ENCODE results near the gene ETS2. TPM values are rescaled to one million over a fixed set of nuclear protein-coding genes. Genes with fewer than 3 reads are reported as not detected.

The ETS2 gene
- total and polyA plus RNA-seq, 2 of the 8 experiments (the other 6 are each of a cell fraction or from before 2014, with no cell fraction given): 11.0 to 45.1 TPM

- no peak overlapping the region for H2AFZ ChIP-seq (ENCODE audit: low read length)
- POLR2A ChIA-PET (ENCODE audit: partially characterized antibody): no interaction called here
These were observed 28.7 kb upstream of the ETS2 start for GRCh38 chr21:38777015-38777414.

More at GRCh38 chr21:38777015-38777414, 28.7 kb upstream of the ETS2 start:
- Histone ChIP-seq H3K4me1 (replicated peaks in 1 of 4; ENCODE audit: control insufficient read depth in 3 of 4, insufficient read depth in 4 of 4, low read length in 3 of 4) (no peaks in the 10 kb centered on the region), H3K4me3 (ENCODE audit: extremely low read depth in 1 of 4, insufficient read depth in 2 of 4, low read depth in 3 of 4, low read length in 4 of 4) (no peak overlapping the region), H3K23ac (ENCODE audit: insufficient read length) (no peak overlapping the region), H2BK20ac (ENCODE audit: low read length) (no peak overlapping the region), H2BK5ac (ENCODE audit: low read depth, low read length) (no peak overlapping the region), H4K20me1 (replicated peaks in 1 of 2; ENCODE audit: control insufficient read depth in 1 of 2, insufficient read depth in 2 of 2, low read length in 2 of 2) (no peaks in the 10 kb centered on the region), H2BK120ac (replicated peaks; ENCODE audit: low read depth, low read length) (no peak overlapping the region), H3K23me2 (ENCODE audit: low read depth, low read length) (no peaks in the 10 kb centered on the region), H4K8ac (ENCODE audit: extremely low read depth, insufficient read depth, low read length) (no peak overlapping the region), H3K27me3 (replicated peaks in 1 of 4; ENCODE audit: control insufficient read depth in 3 of 4, extremely low read depth in 1 of 4, insufficient read depth in 3 of 4, low read length in 3 of 4) (no peaks in the 10 kb centered on the region; a peak in 1 of 7 replicates), H2BK12ac (ENCODE audit: low read depth, low read length) (no peak overlapping the region), H3K9ac (replicated peaks in 1 of 4; ENCODE audit: extremely low read depth in 1 of 4, low read depth in 3 of 4, low read length in 3 of 4) (no peak overlapping the region), H2BK15ac (ENCODE audit: low read length) (no peak overlapping the region), H3K56ac (replicated peaks; ENCODE audit: insufficient read length, low read depth, low read length) (no peak overlapping the region), H3K18ac (ENCODE audit: extremely low read depth, low read length) (no peak overlapping the region), H3K36me3 (ENCODE audit: control insufficient read depth in 2 of 4, insufficient read depth in 4 of 4, low read length in 3 of 4) (no peaks in the 10 kb centered on the region), H3K79me2 (ENCODE audit: control insufficient read depth in 1 of 2, insufficient read depth in 2 of 2, low read length in 2 of 2) (no peaks in the 10 kb centered on the region), H3K9me3 (ENCODE audit: insufficient read depth in 2 of 2, low read depth in 1 of 2, low read length in 1 of 2) (peaks cover 6 to 9% of the 10 kb centered on the region in 2 experiments; a peak in 3 of 4 replicates), H2AK5ac (ENCODE audit: low read depth, low read length) (no peak overlapping the region), H3K4me2 (ENCODE audit: insufficient read depth in 1 of 2, low read depth in 2 of 2, low read length in 2 of 2) (no peak overlapping the region), H4K5ac (ENCODE audit: insufficient read length, low read depth, low read length) (no peak overlapping the region), H3K79me1 (ENCODE audit: low read depth, low read length) (no peaks in the 10 kb centered on the region), H3K27ac (ENCODE audit: low read depth, low read length) (no peak overlapping the region), H3K4ac (replicated peaks; ENCODE audit: insufficient read length, low read depth, low read length) (no peak overlapping the region), H4K91ac (replicated peaks; ENCODE audit: insufficient read length, low read length) (no peak overlapping the region), H3K14ac (ENCODE audit: insufficient read length) (no peak overlapping the region)
- CTCF ChIA-PET (ENCODE audit: partially characterized antibody): interaction anchor here (1.0 to 1.3 kb wide), 2 partner anchors 25 to 361 kb away, joined by 3 read pairs; no protein-coding TSS in a partner anchor
- DNase-seq (ENCODE audit: low read depth in 1 of 2, low spot score in 2 of 2): no peak
- 89% methylated on average over 1 of the region's 1 CpG; no CpG with 5 or more reads in 1 of the 2 experiments for WGBS, 2 experiments (ENCODE audit: extremely low coverage in 1 of 2, insufficient coverage in 1 of 2, insufficient read length in 1 of 2, insufficient replicate concordance in 2 of 2, low coverage in 1 of 2, low lambda C conversion rate in 2 of 2, missing lambda C conversion rate in 1 of 2)
- FAIRE-seq: no peak
- TF ChIP-seq SRF (IDR thresholded peaks at IDR 0.05; ENCODE audit: low read depth, low read length) (no peak), SIX5 (IDR thresholded peaks at IDR 0.05; ENCODE audit: low read depth, low read length) (no peak), TEAD4 (IDR thresholded peaks at IDR 0.05; ENCODE audit: low read depth, low read length) (no peak), E2F6 (IDR thresholded peaks at IDR 0.05) (no peak)
